SU-DHL-6 (cell line): Measurements from ENCODE around the gene HYDIN.

Experiments used
- H2AFZ ChIP-seq: fragments of 200-600 bp; sonication (generic); 2 replicates; pipeline ENCODE4 v1.6.1; 2014; ENCODE audit warnings: low read depth, mild to moderate bottlenecking, moderate library complexity, mixed read lengths, antibody characterized with exemption, low read length; ENCODE audit not compliant: severe bottlenecking
- H3F3A ChIP-seq: fragments of 200-600 bp; shearing (Covaris generic); 2 replicates; pipeline ENCODE4 v1.6.0; 2016; ENCODE audit warnings: antibody characterized with exemption, mild to moderate bottlenecking; ENCODE audit not compliant: insufficient read depth
- H3K27ac ChIP-seq: fragments of 200-600 bp; sonication (generic); 2 replicates; pipeline ENCODE4 v1.5.1; 2016; ENCODE audit warnings: low read depth, mild to moderate bottlenecking, low read length, moderate library complexity, mixed read lengths
- H3K27me3 ChIP-seq: fragments of 200-600 bp; sonication (generic), shearing (Covaris generic); 2 replicates; pipeline ENCODE4 v1.6.0; 2014; ENCODE audit warnings: mild to moderate bottlenecking, low read length
- H3K36me3 ChIP-seq: fragments of 200-600 bp; sonication (generic); 2 replicates; pipeline ENCODE4 v1.6.1; 2014; ENCODE audit warnings: mild to moderate bottlenecking, low read length, mixed read lengths
- H3K4me2 ChIP-seq: fragments of 300-600, 200-600 bp; shearing (Covaris generic), sonication (generic); 2 replicates; pipeline ENCODE4 v1.6.0; 2014; ENCODE audit warnings: low read length, low read depth, mild to moderate bottlenecking; ENCODE audit not compliant: poor library complexity, severe bottlenecking
- H3K4me3 ChIP-seq: fragments of 200-600 bp; sonication (generic); 2 replicates; pipeline ENCODE4 v1.5.1; 2014; ENCODE audit warnings: antibody characterized with exemption, low read length, mild to moderate bottlenecking, mixed read lengths; ENCODE audit not compliant: insufficient read depth, poor library complexity, severe bottlenecking
- H3K79me2 ChIP-seq: fragments of 200-600 bp; sonication (generic); 2 replicates; pipeline ENCODE4 v1.6.1; 2014; ENCODE audit warnings: mild to moderate bottlenecking, low read length, moderate library complexity; ENCODE audit not compliant: insufficient read depth
- H3K9ac ChIP-seq: fragments of 200-600 bp; sonication (generic); 2 replicates; pipeline ENCODE4 v1.7.0; 2014; ENCODE audit warnings: mild to moderate bottlenecking, low read length
- H3K9me2 ChIP-seq: fragments of 200-600 bp; sonication (generic); replicated peaks from 2 replicates; pipeline ENCODE4 v1.6.1; 2014; ENCODE audit warnings: low read length; ENCODE audit not compliant: insufficient read depth
- H3K9me3 ChIP-seq: fragments of 200-600 bp; sonication (generic); 2 replicates; pipeline ENCODE4 v1.6.1; 2014; ENCODE audit warnings: low read length, mixed read lengths; ENCODE audit not compliant: insufficient read depth
- H4K20me1 ChIP-seq: fragments of 200-600 bp; sonication (generic); 2 replicates; pipeline ENCODE4 v1.6.1; 2014; ENCODE audit warnings: low read depth, mild to moderate bottlenecking, antibody characterized with exemption, low read length, moderate library complexity, mixed read lengths
- EZH2phosphoT487 ChIP-seq: fragments of 200-600 bp; sonication (generic), shearing (Covaris generic); conservative IDR thresholded peaks from 2 replicates; pipeline ENCODE4 v1.6.1; 2018; ENCODE audit warnings: mild to moderate bottlenecking, antibody characterized with exemption, low read length, moderate library complexity, mixed read lengths
- TF ChIP-seq, protein P1 (sequence below): fragments of 200-600 bp; sonication (generic); IDR thresholded peaks from one replicate; pipeline ENCODE4 v1.5.1; 2017; ENCODE audit warnings: antibody characterized with exemption, mild to moderate bottlenecking, low read length, moderate library complexity; ENCODE audit not compliant: insufficient read depth, poor library complexity, severe bottlenecking

Gene HYDIN

DNA sequence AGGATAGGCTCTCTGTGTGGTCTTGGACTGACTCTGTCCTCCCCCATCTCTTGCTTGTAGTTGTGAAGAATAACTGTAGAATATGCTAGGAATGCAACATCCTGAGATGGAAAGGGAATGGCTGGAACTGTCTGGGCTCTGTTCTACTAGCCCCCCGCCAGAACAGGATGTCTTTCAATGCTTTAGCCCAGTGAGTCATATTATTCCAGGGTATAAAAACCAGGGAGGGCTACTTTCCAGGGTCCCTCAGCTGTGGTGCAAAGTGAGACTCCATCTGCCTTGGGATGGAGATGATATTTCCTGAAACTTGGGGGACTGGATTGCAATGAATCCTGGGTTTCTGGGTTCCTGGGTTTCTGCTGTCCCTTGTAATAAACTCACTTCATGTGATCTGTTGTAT lies 32.1 kb downstream of the HYDIN start:
- Histone ChIP-seq H4K20me1 (no peaks in the 10 kb centered on the region), H3F3A (no peaks in the 10 kb centered on the region), H3K4me3 (no peak overlapping the region), H3K9me2 (no peaks in the 10 kb centered on the region), H3K79me2 (no peaks in the 10 kb centered on the region), H3K27ac (no peak overlapping the region), H3K9me3 (no peaks in the 10 kb centered on the region), H2AFZ (no peak overlapping the region), H3K36me3 (no peaks in the 10 kb centered on the region), H3K4me2 (no peak overlapping the region), H3K9ac (no peak overlapping the region), H3K27me3 (no peaks in the 10 kb centered on the region)
- TF ChIP-seq EZH2phosphoT487, result no peak
- TF ChIP-seq, protein P1, sequence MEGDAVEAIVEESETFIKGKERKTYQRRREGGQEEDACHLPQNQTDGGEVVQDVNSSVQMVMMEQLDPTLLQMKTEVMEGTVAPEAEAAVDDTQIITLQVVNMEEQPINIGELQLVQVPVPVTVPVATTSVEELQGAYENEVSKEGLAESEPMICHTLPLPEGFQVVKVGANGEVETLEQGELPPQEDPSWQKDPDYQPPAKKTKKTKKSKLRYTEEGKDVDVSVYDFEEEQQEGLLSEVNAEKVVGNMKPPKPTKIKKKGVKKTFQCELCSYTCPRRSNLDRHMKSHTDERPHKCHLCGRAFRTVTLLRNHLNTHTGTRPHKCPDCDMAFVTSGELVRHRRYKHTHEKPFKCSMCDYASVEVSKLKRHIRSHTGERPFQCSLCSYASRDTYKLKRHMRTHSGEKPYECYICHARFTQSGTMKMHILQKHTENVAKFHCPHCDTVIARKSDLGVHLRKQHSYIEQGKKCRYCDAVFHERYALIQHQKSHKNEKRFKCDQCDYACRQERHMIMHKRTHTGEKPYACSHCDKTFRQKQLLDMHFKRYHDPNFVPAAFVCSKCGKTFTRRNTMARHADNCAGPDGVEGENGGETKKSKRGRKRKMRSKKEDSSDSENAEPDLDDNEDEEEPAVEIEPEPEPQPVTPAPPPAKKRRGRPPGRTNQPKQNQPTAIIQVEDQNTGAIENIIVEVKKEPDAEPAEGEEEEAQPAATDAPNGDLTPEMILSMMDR, result no peak

DNA sequence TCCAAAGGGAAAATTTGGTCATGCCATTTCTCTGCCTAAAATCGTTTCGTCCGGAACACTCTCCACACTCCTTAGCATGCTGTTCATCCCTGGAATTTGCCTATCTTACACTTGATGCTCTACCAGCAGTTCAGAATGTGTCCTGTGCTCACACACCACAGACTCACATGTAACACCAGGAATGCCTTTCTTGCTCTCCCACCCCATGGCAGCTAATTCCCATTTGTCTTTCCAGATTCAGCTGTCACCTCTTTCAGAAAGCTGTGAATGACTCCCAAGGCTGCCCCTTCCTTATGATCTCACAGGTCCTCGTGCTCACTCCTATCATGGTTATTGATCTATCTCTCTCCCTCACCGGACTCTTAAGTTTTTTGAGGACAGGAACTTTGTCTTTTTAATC lies 38.1 kb downstream of the HYDIN start:
- no peak for TF ChIP-seq EZH2phosphoT487
- TF ChIP-seq, protein P1, result no peak
- H3K36me3 ChIP-seq, result no peaks in the 10 kb centered on the region

DNA sequence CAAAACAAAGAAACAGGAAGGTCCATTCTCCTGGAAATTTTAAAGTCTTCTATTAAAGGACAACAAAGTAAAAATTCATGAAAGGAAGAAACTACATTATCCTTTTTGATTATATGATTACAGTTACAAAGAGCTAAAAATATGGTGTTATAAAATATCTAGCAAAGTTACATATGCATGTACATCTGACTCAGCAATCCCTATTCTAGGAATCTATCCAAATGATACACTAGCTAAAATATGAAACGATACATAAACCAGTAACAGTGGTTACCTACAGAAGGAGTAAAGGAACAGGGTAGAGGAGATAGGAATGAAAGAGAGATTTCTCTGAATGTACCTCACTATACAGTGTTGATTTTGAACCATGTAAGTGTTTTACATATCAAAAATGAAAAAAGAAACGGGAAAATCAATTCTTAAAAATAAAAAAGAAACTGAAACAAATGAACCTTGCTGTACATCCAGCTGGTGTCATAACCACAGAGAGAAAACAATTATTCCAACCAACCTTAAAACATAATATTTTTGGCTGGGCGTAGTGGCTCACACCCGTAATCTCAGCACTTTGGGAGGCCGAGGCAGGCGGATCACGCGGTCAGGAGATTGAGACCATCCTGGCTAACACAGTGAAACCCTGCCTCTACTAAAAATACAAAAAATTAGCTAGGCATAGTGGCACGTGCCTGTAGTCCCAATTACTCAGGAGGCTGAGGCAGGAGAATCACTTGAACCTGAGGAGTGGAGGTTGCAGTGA lies 41.4 kb downstream of the HYDIN start:
- Histone ChIP-seq H3K4me3 (no peak overlapping the region), H3K9ac (no peak overlapping the region), H3K9me2 (no peaks in the 10 kb centered on the region), H4K20me1 (no peaks in the 10 kb centered on the region), H3K79me2 (no peaks in the 10 kb centered on the region), H3K27me3 (no peaks in the 10 kb centered on the region), H2AFZ (no peak overlapping the region), H3K4me2 (no peak overlapping the region), H3K27ac (no peak overlapping the region), H3K9me3 (no peaks in the 10 kb centered on the region), H3F3A (no peaks in the 10 kb centered on the region), H3K36me3 (no peaks in the 10 kb centered on the region)
- TF ChIP-seq EZH2phosphoT487, result no peak
- TF ChIP-seq, protein P1, result no peak

More for the DNA sequence above, 38.1 kb downstream of the HYDIN start:
- no peaks in the 10 kb centered on the region for H3K27me3 ChIP-seq
- no peak overlapping the region for H3K4me3 ChIP-seq
- H4K20me1 ChIP-seq, result no peaks in the 10 kb centered on the region
- no peaks in the 10 kb centered on the region for H3F3A ChIP-seq
- H3K4me2 ChIP-seq, result no peak overlapping the region
- H3K79me2 ChIP-seq, result no peaks in the 10 kb centered on the region
- H3K9me2 ChIP-seq, result no peaks in the 10 kb centered on the region
- no peak overlapping the region for H2AFZ ChIP-seq
- no peak overlapping the region for H3K27ac ChIP-seq
- no peak overlapping the region for H3K9ac ChIP-seq
- H3K9me3 ChIP-seq, result no peaks in the 10 kb centered on the region
